ENCODE results near the gene NRXN3. TPM values are rescaled to one million over a fixed set of nuclear protein-coding genes. Genes with fewer than 3 reads are reported as not detected.

Gene NRXN3
- total and polyA plus RNA-seq, 4 donors: 0.07 to 1.2 (median 0.23) TPM

GRCh38 chr14:78488938-78489337, 318.8 kb downstream of the NRXN3 start (continued):
- no peak for TF ChIP-seq CTCF (IDR thresholded peaks at IDR 0.05; ENCODE audit: low read depth, low read length, missing input control)
- no peak for TF ChIP-seq SP1 (IDR thresholded peaks at IDR 0.05)
- TF ChIP-seq, protein P1, sequence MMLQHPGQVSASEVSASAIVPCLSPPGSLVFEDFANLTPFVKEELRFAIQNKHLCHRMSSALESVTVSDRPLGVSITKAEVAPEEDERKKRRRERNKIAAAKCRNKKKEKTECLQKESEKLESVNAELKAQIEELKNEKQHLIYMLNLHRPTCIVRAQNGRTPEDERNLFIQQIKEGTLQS (IDR thresholded peaks at IDR 0.05): no peak
- no peak for TF ChIP-seq YY1 (IDR thresholded peaks at IDR 0.05)
- TF ChIP-seq MAX (IDR thresholded peaks at IDR 0.05): no peak
- TF ChIP-seq JUND (IDR thresholded peaks at IDR 0.05): no peak
- TF ChIP-seq NR2F2 (IDR thresholded peaks at IDR 0.05): no peak
- no peak for TF ChIP-seq RAD21 (IDR thresholded peaks at IDR 0.05)

- no peak for TF ChIP-seq HNF4A (conservative IDR thresholded peaks at IDR 0.05)
- TF ChIP-seq CTCF (IDR thresholded peaks at IDR 0.05; ENCODE audit: low read depth, low read length, missing input control): no peak
- TF ChIP-seq, protein P2, sequence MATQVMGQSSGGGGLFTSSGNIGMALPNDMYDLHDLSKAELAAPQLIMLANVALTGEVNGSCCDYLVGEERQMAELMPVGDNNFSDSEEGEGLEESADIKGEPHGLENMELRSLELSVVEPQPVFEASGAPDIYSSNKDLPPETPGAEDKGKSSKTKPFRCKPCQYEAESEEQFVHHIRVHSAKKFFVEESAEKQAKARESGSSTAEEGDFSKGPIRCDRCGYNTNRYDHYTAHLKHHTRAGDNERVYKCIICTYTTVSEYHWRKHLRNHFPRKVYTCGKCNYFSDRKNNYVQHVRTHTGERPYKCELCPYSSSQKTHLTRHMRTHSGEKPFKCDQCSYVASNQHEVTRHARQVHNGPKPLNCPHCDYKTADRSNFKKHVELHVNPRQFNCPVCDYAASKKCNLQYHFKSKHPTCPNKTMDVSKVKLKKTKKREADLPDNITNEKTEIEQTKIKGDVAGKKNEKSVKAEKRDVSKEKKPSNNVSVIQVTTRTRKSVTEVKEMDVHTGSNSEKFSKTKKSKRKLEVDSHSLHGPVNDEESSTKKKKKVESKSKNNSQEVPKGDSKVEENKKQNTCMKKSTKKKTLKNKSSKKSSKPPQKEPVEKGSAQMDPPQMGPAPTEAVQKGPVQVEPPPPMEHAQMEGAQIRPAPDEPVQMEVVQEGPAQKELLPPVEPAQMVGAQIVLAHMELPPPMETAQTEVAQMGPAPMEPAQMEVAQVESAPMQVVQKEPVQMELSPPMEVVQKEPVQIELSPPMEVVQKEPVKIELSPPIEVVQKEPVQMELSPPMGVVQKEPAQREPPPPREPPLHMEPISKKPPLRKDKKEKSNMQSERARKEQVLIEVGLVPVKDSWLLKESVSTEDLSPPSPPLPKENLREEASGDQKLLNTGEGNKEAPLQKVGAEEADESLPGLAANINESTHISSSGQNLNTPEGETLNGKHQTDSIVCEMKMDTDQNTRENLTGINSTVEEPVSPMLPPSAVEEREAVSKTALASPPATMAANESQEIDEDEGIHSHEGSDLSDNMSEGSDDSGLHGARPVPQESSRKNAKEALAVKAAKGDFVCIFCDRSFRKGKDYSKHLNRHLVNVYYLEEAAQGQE (IDR thresholded peaks at IDR 0.05): no peak
- no peak for TF ChIP-seq SP1 (IDR thresholded peaks at IDR 0.05)
- TF ChIP-seq HNF4G (IDR thresholded peaks at IDR 0.05): no peak
- no peak for DNase-seq (ENCODE audit: low spot score)
- Histone ChIP-seq H3K4me1 (ENCODE audit: control insufficient read depth in 4 of 4, insufficient read depth in 4 of 4, low read length in 3 of 4) (no peaks in the 10 kb centered on the region), H3K9ac (ENCODE audit: low read depth in 1 of 2, low read length in 2 of 2) (no peak overlapping the region), H3K36me3 (ENCODE audit: control insufficient read depth in 4 of 4, insufficient read depth in 3 of 4, low read depth in 1 of 4, low read length in 3 of 4) (no peaks in the 10 kb centered on the region), H3K27me3 (ENCODE audit: control insufficient read depth in 4 of 4, insufficient read depth in 4 of 4, low read length in 3 of 4) (peaks cover 0 to 2% (median 0%) of the 10 kb centered on the region in 4 donors), H3K4me3 (ENCODE audit: low read depth in 1 of 3, low read length in 3 of 3) (no peak overlapping the region), H3K27ac (ENCODE audit: low read depth in 1 of 2, low read length in 2 of 2) (no peak overlapping the region), H3K9me3 (ENCODE audit: control insufficient read depth in 4 of 4, low read length in 3 of 4) (no peaks in the 10 kb centered on the region)
- WGBS: 76% methylated on average over 7 of the region's 7 CpGs
Observed at GRCh38 chr14:78491048-78491447, 320.9 kb downstream of the NRXN3 start.

- no peak for DNase-seq (ENCODE audit: low spot score)
- Histone ChIP-seq H3K27me3 (ENCODE audit: control insufficient read depth in 4 of 4, insufficient read depth in 4 of 4, low read length in 3 of 4) (peaks cover 0 to 2% (median 0%) of the 10 kb centered on the region in 4 donors), H3K9me3 (ENCODE audit: control insufficient read depth in 4 of 4, low read length in 3 of 4) (peaks cover 0 to 5% (median 0%) of the 10 kb centered on the region in 4 donors), H3K27ac (ENCODE audit: low read depth in 1 of 2, low read length in 2 of 2) (no peak overlapping the region), H3K4me1 (ENCODE audit: control insufficient read depth in 4 of 4, insufficient read depth in 4 of 4, low read length in 3 of 4) (no peaks in the 10 kb centered on the region), H3K4me3 (ENCODE audit: low read depth in 1 of 3, low read length in 3 of 3) (no peak overlapping the region), H3K9ac (ENCODE audit: low read depth in 1 of 2, low read length in 2 of 2) (no peak overlapping the region), H3K36me3 (ENCODE audit: control insufficient read depth in 4 of 4, insufficient read depth in 3 of 4, low read depth in 1 of 4, low read length in 3 of 4) (no peaks in the 10 kb centered on the region)
- 77% methylated on average over 2 of the region's 2 CpGs for WGBS
- no peak for TF ChIP-seq FOXA1 (IDR thresholded peaks at IDR 0.05)
- TF ChIP-seq TAF1 (conservative IDR thresholded peaks at IDR 0.05): no peak
- no peak for TF ChIP-seq RXRA (IDR thresholded peaks at IDR 0.05)
- TF ChIP-seq, protein P2 (IDR thresholded peaks at IDR 0.05): no peak
- TF ChIP-seq SP1 (IDR thresholded peaks at IDR 0.05): no peak
- TF ChIP-seq FOXA2 (IDR thresholded peaks at IDR 0.05): no peak
- TF ChIP-seq, protein P1 (IDR thresholded peaks at IDR 0.05): no peak
- TF ChIP-seq GABPA (IDR thresholded peaks at IDR 0.05 in 1 of 2, conservative IDR thresholded peaks at IDR 0.05 in 1 of 2): no peak
- TF ChIP-seq EGR1 (IDR thresholded peaks at IDR 0.05; ENCODE audit: low read depth in 2 of 2): no peak
- no peak for TF ChIP-seq MAX (IDR thresholded peaks at IDR 0.05)
Observed at GRCh38 chr14:78498062-78498595, 328.0 kb downstream of the NRXN3 start.
